Left cardiac atrium (tissue), 4 donors: ENCODE measurements around the gene RAB22A. TPM values are rescaled to one million over a fixed set of nuclear protein-coding genes. Genes with fewer than 3 reads are reported as not detected.
A peak's percentile ranks its signal among the peaks of the same experiment; 100 is the strongest.

Source experiments
- ATAC-seq, 2 donors: fragments of 200-7000 bp; cut with Tn5 transposase; one replicate each; pipeline ENCODE4 v1.9.1; 2020; ENCODE audit warnings: mild to moderate bottlenecking in 2 of 2, moderate library complexity in 2 of 2
- DNase-seq: peaks from one replicate; pipeline ENCODE4 v3.0.0-alpha.2; 2020
- intact Hi-C, 2 donors: fragments of 100-400 bp; cut with DNase I; formaldehyde crosslinking; loops; one replicate each; pipeline versions ENCODE4 v1.14.1 to v1.15.1; 2022 to 2023
- long read RNA-seq: library from polyadenylated mRNA; unstranded; transcript quantifications from one replicate; pipeline ENCODE4 v2.0.0, GENCODE V29; 2021
- total RNA-seq, 2 donors: library from RNA; stranded (reverse); fragmentation: NEBNext Ultra II Directional; extraction: Animal tissue kit (Norgen Biotek cat#: 25700); gene quantifications; one replicate each; pipeline ENCODE4 v1.2.1, GENCODE V29; 2021
- donor health status: DM: no; HTN: yes; CAD: no.
- donor health status: DM: no; HTN: yes; CAD: no; lungs with severe emphysema.
- donor health status: DM: yes; HTN: yes; CAD: no.
- donor health status: Dilated cardiomyopathy.

The RAB22A gene, protein sequence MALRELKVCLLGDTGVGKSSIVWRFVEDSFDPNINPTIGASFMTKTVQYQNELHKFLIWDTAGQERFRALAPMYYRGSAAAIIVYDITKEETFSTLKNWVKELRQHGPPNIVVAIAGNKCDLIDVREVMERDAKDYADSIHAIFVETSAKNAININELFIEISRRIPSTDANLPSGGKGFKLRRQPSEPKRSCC
- total RNA-seq: 10 to 100 TPM in 1 of 2 donors, 1 to 10 TPM in 1; 9.5 to 10.3 TPM
- long read RNA-seq, full-length matches to known transcripts: 2 of 2 reads
- long read RNA-seq, partial matches to known transcripts: 0 of 2 reads
- long read RNA-seq, other reads (novel, unspliced or antisense): 0 of 2 reads

DNA sequence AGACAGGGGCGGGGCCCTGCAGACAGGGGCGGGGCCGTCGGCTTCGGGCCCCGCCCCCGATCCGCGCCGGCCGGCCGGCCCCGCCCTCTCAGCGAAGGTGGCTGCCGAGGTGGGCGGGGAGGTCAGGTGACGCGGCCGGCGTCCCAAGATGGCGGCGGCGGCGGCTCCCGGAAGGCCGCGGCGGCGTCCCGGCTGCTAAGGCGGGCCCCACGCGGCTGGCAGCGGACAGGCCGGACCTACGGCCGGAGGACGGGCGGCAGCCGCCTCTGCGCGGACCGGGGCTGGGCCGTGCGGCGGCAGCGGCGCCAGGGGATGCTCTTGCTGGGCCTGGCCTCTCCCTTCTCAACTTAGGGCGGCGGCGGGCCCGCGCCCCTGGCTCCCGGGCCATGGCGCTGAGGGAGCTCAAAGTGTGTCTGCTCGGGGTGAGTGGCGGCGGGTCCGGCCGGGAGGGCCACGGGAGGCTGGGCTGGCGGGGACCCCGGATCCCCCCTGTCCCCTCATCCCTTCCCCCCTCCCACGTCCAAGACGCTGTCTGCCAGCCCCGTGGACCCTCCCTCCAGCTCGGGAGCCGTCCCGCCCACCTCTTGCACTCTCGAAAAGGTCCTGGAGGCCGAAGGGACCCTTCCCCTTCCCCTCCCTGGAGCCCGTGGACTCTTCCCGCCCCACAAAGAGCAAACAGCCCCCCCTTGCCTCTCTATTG, at the start of gene RAB22A:
Gene RAB22A, plus strand, starts transcription at position 125 of the 700 bp plus-strand sequence. Its CDS starts 262 bp downstream, at position 387.
- ATAC-seq (peak; percentile 93 to 97), DNase-seq (peak; percentile 87)
- intact Hi-C loops: loop anchor here in 1 of 2 donors (10.0 kb wide), 1 partner anchor 75 kb away; the partner anchor contains the start of gene VAPB

DNA sequence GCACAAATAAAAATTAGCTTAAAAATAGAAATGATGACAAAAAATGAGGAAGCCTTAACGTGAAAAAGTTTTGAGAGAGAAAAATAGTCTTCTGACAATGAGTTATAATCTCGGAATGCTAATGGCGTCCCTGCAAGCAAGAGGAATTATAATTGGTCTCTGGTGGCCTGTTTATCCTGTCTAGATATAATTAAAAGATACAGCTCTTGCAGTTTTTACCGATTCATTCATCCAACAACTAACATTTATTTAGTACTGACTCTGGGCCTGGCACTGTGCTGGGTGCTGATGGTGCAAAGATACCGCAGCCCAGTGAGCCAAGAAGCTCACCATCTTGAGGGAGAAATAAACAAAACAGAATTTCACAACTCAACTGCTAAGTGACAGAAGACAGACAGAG, 49.5 kb upstream of the RAB22A start:
- ATAC-seq (no peak), DNase-seq (no peak)
- intact Hi-C loops: no loop called here

DNA sequence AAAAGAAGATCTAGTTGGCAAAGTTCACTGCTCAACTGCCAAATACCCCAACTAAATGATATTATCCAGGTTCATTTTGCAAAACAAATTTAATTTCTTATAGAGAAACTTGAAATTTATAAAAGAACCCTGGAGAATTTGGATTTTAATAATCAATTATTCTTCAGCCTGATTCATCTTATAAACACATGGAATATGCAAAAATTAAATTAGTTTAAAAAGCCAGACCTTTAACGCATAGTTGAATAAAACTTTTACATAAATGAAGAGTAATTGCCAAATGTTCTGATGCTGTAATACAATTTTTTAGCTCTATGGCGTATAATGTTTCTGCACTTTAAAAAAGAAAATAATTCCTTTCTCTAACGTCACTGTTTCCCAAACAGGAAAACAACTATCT, 47.9 kb upstream of the RAB22A start:
- ATAC-seq (no peak), DNase-seq (no peak)
- intact Hi-C loops: no loop called here

DNA sequence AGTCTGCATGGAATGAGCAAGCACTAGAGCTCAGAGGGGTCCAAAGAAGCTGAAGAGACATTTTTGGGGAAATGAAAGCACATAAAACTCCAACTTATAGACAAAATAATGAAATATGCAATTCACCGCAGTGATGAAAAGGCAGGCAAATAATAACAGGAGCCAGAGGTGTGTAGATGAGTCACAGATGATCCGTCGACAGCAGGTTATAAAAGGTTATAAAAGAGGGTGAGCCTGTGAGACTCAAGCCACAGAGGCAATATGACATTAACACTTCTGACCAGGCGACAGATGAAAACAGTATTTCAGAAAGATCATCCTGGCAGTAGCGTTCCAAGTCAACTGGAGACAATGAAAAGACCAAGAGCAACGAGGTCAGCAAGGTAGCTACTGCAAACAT, 45.2 kb upstream of the RAB22A start:
- DNase-seq (no peak), ATAC-seq (no peak)
- intact Hi-C loops: no loop called here

DNA sequence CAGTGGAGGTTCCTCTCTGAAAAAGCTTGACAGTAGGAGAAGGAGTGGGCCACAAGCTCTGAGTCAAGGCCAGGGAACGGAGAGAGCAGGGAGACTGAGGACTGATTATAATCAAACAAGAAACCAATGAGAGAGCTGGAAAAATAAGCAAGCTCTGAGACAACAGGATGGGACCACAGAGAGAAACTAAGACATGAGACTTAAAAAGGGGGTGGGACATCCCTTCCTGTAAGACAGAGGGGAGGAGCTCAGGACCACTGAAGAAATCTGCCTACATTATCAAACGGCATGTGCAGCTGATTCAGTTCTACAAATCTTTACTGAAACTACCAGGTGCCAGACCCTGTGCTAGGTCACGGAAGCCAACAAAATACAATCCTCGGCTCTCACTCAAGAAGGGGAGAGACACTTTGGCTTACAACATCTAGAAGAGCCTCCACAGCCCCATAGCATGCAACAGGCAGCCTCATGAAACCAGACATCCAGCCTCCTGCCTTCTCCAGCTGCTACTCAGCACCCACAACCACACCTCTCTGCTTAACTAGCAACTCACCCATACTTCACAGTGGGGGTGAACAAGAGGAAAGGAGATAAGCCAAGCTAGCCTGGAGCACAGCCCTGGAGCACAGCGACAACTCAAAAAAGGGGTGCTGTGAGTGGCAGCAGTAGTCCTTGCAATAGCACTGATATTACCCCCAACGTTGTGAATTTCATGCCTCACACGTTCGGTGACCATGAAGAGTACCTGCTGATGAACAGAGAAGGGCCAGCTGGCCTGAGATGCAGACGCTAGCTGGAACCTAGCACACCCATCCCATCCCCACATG, 41.9 kb upstream of the RAB22A start:
- intact Hi-C loops: no loop called here
- DNase-seq (no peak), ATAC-seq (no peak)

DNA sequence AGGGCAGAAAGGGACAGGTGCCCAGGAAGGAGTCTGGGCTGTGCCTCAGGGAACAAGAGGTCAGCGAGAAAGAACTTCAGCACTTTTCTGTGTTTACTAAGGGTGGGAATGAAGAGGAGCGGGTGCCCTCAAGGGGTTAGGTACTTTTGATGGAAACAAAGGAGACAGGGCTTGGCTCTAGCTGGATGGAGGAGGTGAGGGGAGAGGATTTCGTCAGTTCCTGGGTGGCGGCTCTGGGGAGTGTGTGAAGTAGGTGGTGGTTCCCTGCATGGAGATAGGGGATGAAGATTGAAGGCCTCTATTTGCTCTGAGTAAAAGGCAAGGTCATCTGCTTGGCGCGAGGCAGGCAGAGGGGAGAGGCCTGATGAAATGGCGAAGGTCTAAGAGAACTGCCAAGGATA, 41.1 kb upstream of the RAB22A start:
- ATAC-seq (no peak), DNase-seq (no peak)
- intact Hi-C loops: no loop called here

DNA sequence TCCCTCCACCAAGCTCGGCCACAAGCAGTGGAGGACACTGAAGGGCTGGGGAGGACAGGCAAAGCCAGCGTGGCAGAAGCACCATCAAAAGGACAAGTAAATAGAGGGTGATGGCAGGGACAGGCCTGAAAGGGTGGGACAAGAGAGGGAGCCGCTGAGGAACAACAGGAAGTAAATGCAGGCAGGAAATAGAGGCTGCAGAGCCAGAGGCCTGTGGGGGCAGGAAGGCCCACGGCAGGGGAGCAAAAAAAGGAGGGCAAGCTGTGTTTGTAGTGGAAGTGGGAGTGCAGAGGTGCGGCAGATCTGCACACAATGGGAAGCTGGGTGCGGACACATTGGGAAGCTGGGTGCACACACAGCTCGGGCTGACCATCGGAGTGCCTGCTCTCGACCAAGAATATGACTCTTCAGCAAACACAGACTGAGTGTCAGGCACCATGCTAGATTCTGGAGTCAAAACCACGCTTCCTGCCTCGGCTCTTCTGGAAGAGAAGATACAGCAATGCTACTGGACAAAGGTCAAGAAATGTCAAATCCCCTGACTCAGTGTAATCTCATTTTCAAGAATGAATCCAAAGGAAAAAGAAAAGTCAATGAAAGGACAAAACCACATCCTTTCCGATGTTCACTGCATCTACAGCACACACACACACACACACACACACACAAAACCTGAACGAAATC, 40.4 kb upstream of the RAB22A start:
- ATAC-seq: no peak
- intact Hi-C loops: no loop called here
- DNase-seq: no peak

DNA sequence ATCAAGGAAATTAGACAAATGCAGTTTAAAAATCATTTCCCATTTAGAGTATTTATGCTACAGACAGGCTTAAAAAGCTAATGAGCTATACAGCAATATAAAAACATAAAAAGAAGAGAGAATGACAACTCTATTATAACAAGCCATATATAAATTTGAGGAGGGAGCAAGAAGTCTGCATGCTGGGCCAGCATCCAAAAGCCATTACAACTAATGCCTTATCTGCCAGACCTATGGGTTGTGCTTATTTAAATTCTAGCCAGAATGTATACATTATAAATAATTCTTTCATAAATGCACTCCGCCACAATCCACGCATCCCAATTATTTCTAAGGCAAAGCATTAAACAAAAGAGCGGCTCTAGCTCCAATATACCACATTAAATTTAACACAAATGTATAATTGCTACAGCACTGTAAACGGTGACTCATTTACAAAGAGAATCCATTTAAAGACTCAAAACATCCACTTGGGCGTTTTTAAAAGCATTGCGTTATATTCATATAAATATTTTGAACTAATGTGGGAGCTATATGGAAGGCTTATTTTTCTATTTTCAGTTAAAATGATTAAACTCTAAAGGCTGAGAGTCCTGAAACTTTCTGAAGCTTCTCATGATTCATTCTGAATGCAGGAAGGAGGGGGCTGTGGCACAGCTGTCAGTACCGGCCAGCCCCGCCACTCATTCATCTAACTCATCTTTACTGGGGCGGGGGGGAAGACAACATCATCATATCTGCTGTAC, 37.7 kb upstream of the RAB22A start:
- DNase-seq: no peak
- intact Hi-C loops: no loop called here
- no peak for ATAC-seq

DNA sequence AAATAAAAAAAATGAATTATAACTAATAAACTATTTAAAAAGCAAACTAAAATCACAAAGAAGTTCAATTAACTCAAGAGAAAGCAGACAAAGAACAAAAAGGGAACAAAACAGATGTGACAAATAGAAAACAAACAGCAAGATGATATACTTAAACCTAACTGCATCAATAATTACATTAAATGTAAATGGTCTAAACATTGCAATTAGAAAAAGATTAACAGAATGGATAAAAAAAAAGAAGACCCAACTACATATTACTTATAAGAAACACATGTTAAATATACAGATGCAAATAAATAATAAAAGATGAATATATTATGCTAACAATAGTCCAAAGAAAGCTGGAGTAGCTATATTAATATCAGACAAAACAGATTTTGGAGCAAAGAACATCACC, 35.1 kb upstream of the RAB22A start:
- ATAC-seq: no peak
- intact Hi-C loops: no loop called here
- no peak for DNase-seq

DNA sequence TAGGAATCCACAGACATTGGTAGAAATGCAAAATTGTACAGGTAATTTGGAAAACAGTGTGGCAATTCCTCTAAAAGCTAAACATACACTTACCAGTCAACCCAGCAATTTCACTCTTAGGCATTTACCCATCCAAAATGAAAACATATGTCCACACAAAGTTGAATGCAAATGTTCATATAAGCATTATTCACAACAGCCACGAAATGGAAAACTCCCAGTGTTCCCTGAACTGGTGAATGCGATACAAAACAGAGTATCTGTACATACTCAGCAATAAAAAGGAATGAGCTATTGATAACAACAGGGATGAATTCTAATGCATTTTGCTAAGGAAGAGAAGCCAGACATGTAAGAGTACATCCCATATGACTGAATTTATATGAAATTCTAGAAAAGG, 32.4 kb upstream of the RAB22A start:
- intact Hi-C loops: no loop called here

DNA sequence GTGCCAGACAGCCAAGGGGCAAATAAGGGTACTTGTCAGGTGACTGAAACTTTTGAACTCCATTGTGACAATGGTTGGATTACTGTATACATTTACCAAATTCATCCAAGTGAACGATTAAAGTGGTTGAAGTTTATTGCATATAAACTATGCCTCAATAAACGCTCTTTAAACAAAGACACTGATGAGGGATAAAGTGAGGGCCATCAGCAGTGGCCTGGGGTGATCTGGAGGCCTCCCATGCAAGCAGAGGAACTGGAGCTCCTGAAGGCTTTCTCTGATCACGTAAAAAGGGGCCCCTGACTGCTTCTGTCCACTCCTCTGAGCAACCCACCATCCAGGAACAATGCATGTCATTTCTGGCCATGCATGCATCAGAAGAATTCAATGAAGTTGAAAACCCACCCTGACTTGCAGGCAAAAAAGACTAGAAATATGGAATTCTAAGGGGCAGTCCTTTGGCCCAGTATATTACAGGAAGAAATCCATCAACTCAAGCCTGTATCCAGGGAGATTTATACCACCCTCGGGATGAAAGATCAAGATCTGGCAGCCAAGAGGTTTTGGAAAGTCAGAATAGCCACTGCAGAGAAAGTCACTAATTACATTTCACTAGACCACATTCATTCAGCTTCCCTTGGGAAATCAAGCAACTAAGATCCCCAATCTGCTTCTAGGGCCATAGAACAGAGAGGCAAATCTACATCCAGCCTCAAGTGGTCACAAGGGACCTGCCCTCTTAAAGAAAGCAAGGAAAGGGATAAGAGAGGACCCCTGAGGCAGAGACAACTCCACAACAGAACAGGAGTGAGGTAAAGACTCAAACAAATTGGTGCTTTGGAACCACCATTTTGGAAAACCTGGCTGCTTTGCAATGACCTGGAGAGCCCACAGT, 31.7 kb upstream of the RAB22A start:
- ATAC-seq (no peak), DNase-seq (no peak)
- intact Hi-C loops: no loop called here

More for the DNA sequence above, 32.4 kb upstream of the RAB22A start:
- DNase-seq (no peak), ATAC-seq (no peak)

DNA sequence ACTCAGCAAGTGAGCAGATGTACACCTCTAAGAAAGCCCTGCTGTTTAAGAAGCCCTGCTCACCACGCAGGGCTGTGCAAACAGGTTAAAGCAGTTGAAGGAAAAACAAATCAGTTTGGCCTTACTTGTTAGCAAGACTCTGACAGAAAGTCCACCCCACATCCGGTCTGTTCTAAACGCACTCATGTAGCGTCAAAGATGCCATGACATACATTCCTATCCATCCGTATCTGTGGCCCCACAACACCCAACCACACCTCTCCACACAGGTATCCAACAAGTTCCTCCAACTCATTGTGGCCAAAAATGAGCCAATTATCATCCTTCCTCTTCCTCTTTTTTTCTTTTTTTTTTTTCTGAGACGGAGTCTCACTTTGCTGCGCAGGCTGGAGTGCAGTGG, 22.8 kb upstream of the RAB22A start:
- ATAC-seq (no peak), DNase-seq (no peak)
- intact Hi-C loops: no loop called here

DNA sequence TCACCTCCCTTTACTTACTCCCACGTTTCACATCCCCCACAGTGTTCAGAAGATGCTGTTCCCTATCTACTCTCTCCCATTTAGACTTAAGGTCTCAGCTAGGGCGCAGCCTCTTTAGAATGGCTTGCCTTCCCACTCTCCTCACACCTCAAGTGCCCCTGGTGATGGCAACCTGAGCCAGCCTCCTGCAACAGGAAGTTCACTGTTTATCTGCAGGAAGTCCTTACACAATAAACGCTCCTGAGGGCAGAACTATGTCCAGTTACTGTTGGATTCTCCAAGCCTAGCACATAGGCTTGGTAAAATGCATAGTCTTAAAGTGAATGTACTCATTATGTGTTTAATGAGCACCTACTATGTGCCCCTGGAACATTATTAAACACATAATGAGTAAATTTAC, 21.9 kb upstream of the RAB22A start:
- no peak for DNase-seq
- ATAC-seq: no peak
- intact Hi-C loops: no loop called here

DNA sequence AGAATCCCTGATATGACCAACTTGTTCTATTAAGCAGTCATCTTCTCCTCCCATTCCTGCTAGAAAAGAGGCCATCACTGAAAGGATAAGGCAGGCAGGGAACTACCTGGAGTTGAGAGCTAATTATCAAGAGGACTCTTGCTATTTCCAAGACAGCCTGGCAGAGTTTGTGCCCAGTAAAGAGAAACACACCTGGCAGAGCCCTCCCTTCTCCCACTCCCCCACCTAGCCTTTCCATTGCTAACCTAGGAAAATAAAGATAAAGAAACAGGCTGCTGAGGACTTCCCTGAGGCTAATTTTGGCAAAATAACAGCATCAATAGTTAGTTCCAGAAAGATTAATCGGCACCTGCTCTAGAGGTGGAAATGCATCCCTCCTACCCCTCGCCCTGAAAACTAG, 20.4 kb upstream of the RAB22A start:
- intact Hi-C loops: no loop called here
- no peak for ATAC-seq
- DNase-seq: no peak

DNA sequence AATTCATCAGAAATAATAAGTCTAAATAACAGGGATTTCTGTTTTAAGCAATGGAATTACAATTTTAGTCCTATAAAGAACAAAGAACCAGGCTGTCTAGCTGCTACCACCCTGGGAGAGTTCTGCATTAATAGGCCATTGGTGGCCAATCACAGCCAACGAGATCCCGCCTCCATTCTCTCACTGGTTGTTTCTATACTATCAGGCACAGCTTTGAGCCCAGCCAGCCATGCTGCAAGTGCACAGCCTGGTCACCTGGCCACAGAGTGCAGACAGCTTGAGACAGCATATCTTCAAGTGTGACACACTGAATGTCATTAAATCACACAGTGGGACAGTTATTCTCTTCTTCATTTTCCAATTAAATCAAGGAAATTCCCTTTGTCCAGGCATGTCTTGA, 16.1 kb upstream of the RAB22A start:
- intact Hi-C loops: no loop called here
- DNase-seq: no peak
- ATAC-seq: no peak

DNA sequence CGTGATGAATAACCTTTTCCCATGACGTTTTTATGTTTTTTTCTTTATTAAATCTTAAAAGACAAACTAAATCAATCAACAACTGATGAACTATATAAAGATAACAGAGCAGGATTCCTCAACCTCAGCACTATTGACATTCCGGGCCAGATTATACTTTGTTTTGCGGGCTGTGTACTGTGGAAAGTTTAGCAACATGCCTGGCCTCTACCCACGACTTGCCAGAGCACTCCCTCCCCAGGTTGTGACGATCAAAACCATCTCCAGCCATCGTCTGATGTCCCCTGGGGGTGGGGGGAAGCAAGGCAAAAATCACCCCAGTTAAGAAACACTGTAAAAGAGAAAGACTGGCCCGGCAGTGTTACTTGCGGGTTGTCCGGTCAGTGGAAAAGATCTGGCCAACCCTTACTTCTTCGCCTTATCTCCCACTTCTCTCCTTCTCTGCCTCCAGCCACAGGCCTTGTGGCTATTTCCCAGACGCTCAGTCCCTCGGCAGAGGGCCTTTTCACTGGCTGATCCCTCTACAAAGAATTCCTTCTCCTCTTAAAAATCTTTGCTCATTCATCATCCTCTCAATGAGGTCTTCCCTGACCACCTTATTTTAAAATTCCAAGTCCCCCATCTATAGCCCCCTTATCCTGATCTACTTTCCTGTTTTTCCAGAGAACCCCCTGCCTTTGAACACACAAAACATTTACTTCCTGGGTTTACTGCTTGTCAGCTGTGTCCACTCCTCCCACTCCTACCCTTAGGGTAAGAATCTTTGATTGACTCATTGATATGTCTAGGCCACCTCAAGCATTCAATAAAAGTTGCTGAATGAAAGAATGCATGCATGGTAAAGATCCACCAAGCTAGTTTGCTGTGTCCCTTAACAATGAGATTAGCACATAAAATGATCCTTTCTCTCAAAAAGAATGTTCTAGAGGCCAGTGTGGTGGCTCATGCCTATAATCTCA, 14.7 kb upstream of the RAB22A start:
- intact Hi-C loops: no loop called here
- ATAC-seq: no peak
- no peak for DNase-seq
